OCI-LY3 (cell line): ENCODE data around the gene DGKB.

Experiments used
- CTCF ChIP-seq: fragments of 200-600, 300-600 bp; sonication (generic); IDR thresholded peaks from 2 replicates; pipeline ENCODE4 v1.5.1; 2014; ENCODE audit warnings: antibody characterized with exemption, low read length, low read depth
- EZH2phosphoT487 ChIP-seq: fragments of 200-600 bp; shearing (Covaris generic); IDR thresholded peaks from 2 replicates; pipeline ENCODE4 v1.6.1; 2018; ENCODE audit warnings: antibody characterized with exemption, mixed run types, low read depth

- TF ChIP-seq CTCF (no peak), EZH2phosphoT487 (no peak)
Observed at GRCh38 chr7:14287398-14287797, 615.2 kb downstream of the DGKB start.
